Esophagus squamous epithelium (tissue), 4 donors: ENCODE data around the gene SNX8.

Source experiments
- POLR2A ChIP-seq, 4 donors: fragments of 450-650 bp; IDR thresholded peaks; one replicate each; pipeline ENCODE4 v1.6.1; 2017; ENCODE audit warnings: antibody characterized with exemption in 4 of 4, mild to moderate bottlenecking in 4 of 4, moderate library complexity in 3 of 4
- TF ChIP-seq, protein P1 (sequence below), 6 experiments: fragments of 450-650 bp in 4 of 6; fragments of 200-600 bp in 2 of 6; sonication (generic) in 2 of 6; IDR thresholded peaks; one replicate each; pipeline ENCODE4 v1.5.1; 2016 to 2019; ENCODE audit warnings: antibody characterized with exemption in 6 of 6, mild to moderate bottlenecking in 4 of 6, moderate library complexity in 4 of 6

DNA sequence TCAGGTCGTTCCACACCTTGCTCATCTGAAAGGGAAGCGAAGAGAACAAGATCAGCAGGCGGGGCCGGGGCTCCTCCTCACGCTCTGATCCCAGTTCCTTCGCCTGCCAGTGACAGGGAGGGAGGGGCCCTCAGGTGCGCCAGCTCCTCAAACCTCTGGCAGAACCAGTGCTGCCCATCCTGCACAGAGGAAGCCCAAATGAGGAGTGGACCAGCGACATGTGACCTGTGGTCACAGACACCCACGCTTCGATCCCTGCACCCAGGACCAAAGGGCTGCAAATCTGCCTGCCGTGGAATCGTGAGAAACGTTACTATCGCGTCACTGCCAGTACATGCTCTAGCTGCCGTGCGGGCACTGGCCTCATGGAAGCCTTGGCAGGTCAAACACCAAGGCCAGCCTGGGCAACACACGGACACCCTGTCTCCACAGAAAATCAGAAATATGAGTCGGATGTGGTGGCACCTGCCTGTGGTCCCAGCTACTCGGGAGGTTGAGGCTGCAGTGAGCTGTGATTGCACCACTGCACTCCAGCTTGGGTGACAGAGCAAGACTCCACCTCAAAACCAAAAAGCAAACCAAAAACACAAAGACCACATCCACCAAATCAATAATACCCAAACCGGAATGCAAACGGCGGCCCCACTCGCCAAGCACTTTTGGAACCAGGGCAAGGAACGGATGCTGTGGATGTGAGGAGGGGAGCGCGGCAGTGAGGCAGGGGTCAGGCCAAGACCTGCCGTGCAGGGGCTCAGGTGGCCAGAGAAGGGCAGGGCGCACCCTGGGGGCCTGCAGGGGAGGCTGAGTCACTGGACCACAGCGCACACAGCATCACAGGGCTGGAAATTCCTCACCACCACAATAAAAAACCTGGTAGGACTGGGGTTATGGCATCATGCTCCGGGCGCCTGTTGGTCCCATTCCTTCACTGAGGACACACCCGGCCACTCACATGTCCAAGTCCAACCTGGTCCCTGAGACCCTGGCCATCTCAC, 58.8 kb downstream of the SNX8 start:
- TF ChIP-seq, protein P1, sequence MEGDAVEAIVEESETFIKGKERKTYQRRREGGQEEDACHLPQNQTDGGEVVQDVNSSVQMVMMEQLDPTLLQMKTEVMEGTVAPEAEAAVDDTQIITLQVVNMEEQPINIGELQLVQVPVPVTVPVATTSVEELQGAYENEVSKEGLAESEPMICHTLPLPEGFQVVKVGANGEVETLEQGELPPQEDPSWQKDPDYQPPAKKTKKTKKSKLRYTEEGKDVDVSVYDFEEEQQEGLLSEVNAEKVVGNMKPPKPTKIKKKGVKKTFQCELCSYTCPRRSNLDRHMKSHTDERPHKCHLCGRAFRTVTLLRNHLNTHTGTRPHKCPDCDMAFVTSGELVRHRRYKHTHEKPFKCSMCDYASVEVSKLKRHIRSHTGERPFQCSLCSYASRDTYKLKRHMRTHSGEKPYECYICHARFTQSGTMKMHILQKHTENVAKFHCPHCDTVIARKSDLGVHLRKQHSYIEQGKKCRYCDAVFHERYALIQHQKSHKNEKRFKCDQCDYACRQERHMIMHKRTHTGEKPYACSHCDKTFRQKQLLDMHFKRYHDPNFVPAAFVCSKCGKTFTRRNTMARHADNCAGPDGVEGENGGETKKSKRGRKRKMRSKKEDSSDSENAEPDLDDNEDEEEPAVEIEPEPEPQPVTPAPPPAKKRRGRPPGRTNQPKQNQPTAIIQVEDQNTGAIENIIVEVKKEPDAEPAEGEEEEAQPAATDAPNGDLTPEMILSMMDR (IDR thresholded peaks at IDR 0.05), result no peak
- no peak for TF ChIP-seq POLR2A (IDR thresholded peaks at IDR 0.05)
